ENCODE data around the gene CUX1. TPM values are rescaled to one million over a fixed set of nuclear protein-coding genes. Genes with fewer than 3 reads are reported as not detected.

The CUX1 gene
- total and polyA plus RNA-seq, 2 of the 13 experiments (the other 11 are each of a cell fraction or from before 2014, with no cell fraction given): 13.7 to 14.9 TPM

- peak; percentile 37; the same call in 1 of the 2 replicates for TF ChIP-seq ARID5B (CRISPR knock-in tag; IDR thresholded peaks at IDR 0.05)
- no peak for TF ChIP-seq KIAA2018 (CRISPR knock-in tag; IDR thresholded peaks at IDR 0.05; ENCODE audit: borderline replicate concordance)
- no peak for TF ChIP-seq ZNF850 (CRISPR knock-in tag; conservative IDR thresholded peaks at IDR 0.05)
- peak; percentile 79 for TF ChIP-seq ZNF777 (CRISPR knock-in tag; IDR thresholded peaks at IDR 0.05)
- peak; percentile 17; the same call in 1 of the 2 replicates for TF ChIP-seq TSC22D2 (CRISPR knock-in tag; IDR thresholded peaks at IDR 0.05; ENCODE audit: borderline replicate concordance)
- no peak for TF ChIP-seq SSRP1 (CRISPR knock-in tag; IDR thresholded peaks at IDR 0.05)
- TF ChIP-seq THYN1 (CRISPR knock-in tag; IDR thresholded peaks at IDR 0.05; ENCODE audit: borderline replicate concordance, low read depth): no peak
- peak; percentile 54; the same call in 1 of the 2 replicates for TF ChIP-seq SKIL (CRISPR knock-in tag; IDR thresholded peaks at IDR 0.05; ENCODE audit: borderline replicate concordance)
- TF ChIP-seq ATF7 (IDR thresholded peaks at IDR 0.05): no peak
- TF ChIP-seq ATF7 (CRISPR knock-in tag; IDR thresholded peaks at IDR 0.05): peak; percentile 39; the same call in 1 of the 2 replicates
- no peak for TF ChIP-seq LCORL (IDR thresholded peaks at IDR 0.05)
- peak; percentile 80 for TF ChIP-seq LCORL (CRISPR knock-in tag; IDR thresholded peaks at IDR 0.05)
Measured at GRCh38 chr7:102286237-102287110, 469.0 kb downstream of the CUX1 start, which contains the start of gene SH2B2 (continued).
